HG03095 (cell line): Measurements from ENCODE around the gene ADD2.

Source experiments
- ATAC-seq: cut with Tn5 transposase; IDR thresholded peaks from one replicate; pipeline ENCODE4 v1.9.1; 2021; ENCODE audit warnings: moderate library complexity; ENCODE audit not compliant: unreplicated experiment

The ADD2 gene

DNA sequence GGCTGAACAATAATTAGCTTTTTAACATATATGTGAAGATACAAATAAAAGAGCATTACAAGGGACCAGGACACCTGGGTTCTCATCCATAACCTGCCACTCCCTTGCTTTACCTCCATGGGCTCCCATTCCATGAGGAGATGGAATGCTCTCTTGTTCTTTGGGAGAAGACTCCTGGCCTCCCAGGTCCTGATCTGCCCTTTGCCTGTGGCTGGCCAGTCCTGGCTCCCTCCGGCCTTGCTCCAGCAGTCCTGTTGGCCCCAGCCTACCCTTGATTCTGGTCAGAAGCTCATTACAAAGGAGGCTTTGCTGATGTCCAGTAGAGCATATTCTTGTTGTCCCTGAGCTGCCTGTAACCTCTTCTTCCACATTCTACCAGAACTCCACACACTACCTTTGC, 60.3 kb downstream of the ADD2 start:
- ATAC-seq, result no peak

DNA sequence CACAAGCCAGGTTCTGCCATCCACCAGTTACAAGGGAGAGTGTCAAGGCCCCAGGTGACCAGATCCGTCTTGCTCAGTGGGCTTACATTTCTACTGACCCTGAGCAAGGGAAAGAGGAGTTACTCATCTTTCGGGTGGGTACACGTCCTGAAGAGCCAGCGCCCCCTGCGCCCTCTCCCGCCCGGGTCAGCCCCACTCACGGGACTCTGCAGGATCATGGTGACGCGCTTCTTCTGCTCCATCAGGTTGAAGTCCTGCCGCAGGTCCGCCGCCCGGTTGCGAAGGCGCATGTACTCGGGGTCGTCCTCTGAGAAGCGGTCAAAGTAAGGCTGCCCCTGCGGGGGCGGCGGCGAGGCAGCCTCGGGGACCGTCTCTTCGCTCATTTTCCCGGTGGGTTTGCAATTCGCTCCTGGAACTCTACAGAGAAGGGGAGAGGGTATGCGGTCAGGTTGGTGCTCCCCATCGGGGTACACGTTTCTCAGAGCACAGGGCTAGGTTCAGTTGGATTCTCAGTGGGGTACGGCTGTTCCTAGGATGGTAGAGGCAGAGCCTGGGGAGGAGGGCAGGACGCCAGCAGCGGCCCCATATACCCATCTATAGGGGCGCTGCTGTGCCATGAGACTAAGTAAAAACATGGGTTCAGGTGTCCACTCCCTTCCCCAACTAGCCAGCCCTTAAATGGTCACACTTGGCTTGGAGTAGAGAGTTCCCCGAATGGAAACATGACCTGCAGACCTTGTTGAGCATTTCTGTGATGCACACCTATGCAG, 61.8 kb downstream of the ADD2 start:
- ATAC-seq, result no peak

DNA sequence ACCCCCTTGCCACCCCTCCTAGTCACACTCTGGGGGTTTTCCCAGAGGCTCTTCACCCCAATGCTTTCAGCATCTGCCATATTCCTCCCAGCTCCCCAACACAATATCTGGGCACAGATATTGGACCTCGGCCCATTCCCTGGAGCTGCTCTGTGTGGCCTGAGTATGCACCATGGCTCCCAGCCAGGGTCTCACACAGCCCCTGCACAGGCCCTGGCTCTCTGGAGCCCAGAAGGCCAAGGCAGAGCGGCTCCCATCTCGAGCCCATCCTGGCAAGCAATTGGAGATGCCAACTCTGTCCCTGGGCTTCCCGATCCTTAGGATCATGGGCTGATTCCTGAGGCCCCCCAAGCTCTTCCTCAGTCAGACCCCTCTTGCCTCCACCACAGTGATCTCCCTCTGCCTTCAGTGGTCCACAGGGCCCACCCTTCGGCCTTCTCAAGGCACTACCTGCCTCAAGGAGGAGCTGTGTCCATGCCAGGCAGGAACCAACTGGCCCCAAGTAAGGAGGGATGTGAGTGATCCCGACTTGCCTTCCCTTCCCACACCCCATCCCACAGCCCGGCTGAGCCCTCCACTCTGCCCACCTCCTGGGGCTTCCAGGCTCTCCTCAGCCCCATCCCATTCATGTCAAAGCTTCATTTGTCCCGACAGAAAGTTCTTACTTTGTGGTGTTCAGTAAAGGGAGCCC, 62.7 kb downstream of the ADD2 start:
- ATAC-seq, result no peak

DNA sequence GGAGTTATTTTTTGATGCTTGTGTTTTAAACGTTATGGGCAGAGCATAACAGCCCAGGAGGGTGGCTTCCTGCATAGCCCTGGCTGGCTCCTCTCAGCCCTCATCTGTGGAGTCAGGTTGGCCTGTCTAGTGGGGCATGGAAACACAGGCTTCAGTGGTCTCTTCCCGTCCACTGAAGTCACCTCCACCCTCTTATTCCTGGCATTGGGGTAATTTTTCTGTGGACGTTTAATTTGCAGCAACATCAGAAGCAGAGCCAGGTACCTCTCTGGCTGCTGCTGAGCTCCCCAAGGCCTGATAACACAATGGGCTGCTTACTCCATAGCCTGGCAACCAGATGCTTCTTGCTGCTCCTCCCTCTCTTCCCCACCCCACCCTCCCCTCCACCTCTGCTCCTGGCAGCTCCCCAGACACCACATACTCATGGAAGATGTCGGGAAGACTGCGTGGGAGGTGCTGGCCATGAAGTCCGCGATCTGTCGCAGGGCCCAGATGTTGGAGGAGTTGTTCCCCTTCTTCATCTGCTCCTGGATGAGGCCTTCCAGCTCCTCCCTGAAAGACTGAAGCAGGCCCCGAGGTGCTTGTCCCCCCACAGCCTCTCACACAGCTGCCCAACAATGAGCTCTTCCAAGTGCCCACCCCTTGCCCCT, 64.0 kb downstream of the ADD2 start:
- ATAC-seq, result no peak

DNA sequence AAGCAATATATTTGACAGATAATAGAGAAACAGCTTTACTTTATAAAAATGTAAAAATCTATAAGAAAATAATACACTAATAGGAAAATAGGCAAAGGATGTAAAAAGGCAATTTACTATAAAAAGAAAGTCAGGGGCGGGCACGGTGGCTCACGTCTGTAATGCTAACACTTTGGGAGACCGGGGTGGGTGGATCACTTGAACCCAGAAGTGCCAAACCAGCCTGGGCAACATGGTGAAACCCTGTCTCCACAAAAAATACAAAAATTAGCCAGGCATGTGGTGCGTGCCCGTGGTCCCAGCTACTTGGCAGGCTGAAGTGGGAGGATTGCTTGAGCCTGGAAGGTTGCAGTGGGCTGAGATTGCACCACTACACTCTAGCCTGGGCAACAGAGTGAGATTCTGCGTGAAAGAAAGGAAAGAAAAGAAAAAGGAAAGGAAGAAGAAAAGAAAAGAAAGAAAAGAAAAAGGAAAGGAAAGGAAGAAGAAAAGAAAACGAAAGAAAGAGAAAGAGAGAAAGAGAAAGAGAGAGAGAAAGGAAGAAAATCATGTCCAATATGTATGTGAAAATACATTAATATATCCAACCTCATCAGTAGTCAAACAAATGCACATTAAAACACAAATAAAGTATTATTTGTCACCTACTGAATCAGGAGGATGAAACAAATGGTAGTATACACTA, 65.1 kb downstream of the ADD2 start:
- ATAC-seq, result no peak

DNA sequence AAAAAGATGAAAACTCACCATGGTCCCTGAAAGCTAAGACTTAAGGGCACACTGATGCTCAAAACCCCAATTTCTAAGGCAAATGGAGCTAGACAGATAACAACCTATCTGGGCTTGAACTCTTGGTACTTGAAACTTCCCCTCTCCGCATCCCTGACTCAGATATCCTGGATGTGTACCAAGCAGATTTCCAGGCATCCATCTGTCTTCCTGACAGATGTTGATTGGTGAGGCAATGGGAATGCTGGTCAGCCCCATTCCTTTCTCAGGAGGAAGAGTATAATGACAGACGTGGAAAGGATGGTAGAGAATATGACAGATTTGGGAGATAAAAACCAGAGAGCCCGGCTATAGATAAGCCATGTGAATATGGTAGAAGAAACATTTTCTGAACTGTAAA, 69.2 kb downstream of the ADD2 start:
- ATAC-seq, result no peak

DNA sequence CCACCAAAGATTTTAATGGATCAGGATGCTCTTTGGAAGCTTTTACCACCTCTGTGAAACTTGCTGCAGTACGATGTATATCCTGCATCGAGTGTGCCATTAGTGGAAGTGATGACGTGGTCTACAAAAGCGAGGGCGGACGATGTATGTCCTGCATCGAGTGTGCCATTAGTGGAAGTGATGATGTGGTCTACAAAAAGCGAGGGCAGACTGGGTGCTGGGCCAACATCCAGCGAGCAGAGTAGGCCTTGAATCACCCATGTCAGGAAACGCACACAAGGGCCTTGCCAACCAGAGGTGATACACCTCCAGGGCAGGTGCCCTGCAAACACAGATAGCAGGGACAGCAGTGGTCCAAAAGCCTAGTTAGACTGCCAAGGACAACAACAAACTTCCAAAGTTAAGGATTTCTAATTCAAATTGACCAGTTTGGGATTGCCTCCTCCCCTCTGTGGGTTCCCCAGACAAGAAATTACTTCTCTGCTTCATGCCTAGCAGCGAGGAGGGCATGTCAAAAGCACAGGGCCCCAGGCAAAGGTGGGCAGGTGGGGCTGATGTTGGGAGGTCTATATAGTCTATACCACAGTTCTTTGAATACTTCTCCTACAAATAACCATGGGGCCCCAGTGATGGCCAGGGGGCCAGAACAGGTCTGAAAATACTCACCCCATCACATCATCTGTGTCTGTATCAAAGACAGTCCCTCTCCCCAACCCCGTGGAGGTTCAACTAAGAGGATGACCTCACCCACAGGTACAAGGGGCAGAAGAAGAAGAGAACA, 70.2 kb downstream of the ADD2 start:
- no peak for ATAC-seq

DNA sequence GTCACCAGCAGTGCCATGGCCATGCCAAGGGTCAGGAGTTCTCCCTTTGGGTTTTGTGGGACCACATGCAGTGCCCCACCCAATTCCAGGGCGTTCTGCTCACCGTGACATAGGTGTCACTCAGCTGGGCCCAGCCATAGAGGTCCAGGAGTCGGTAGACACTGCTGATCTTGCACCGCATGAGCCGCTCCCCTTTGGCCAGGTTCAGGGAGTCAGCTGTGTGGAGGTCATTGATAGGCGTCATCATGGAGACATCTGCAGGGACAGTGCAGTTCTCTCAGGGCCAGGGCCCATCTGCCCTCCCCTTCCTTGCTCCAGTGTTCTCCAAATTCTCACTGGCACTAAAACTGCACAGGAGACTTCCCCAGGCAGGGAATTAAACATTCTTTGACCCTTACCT, 71.9 kb downstream of the ADD2 start:
- no peak for ATAC-seq

DNA sequence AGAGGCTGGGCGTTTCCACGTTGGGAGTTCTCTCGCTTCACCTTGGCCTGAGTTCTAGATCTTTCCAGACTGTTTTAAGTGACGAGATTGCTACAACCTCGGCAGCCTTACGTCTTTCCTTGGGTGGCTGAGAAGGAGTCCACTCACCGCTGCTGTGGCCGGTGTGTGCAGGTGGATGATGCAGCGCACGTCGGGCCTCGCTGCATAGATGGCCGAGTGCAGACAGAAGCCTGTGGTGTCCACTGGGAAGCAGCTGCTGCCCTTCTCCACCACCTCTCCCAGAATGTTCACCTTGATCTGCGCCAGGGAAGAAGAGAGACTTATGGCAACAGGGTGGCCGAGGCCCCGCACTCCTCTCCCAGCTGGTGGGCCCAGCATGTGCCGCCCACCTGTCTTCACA, 75.7 kb downstream of the ADD2 start:
- no peak for ATAC-seq

DNA sequence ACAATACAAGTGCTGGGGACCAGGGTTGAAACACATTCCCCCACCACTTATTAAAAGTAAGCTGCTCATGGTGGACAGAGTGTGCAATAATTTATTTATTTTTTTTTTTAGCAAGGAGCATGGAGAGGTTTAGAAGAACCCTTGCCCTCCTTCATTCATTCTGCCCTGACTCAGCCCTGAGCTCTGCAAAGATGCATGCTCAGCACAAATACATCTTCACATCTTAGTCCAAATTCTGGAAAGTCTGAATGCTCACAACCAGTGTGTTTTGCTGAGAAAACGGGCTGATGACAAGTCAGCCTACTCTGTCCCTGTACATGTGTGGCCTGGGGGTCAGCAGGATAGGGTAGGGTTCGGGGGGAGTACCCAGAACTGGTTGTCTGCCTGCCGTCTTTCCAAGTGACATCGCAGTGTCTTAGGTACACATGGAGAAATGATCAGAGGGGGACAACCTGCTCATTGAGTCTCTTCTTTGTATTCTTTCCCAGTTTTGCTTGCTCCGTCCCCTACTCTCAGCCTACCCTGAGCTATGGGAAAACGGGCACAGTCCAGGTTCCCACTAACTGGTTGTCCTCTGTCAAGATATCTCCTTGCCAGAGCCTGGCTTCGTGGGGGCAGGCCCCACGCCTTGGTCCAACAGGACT, 76.4 kb downstream of the ADD2 start:
- no peak for ATAC-seq

DNA sequence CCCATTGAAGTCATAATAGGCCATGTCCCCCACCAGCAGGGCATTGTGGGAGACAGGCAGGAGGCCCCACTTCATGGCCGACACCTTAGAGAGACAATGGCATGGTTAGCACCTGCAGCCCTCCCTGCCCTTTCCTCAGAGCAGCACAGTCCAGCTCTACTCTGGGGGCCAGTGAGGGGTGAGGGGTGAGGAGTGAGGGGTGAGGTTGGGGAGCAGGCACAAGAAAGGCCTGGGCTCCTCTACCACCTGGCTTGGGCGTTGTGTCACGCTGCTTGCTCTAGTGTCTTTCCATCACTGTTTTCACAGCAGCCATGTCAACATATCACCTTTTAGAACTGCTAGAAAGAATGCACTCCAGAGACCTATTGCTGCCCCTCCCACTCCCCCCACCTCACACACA, 77.2 kb downstream of the ADD2 start:
- no peak for ATAC-seq

DNA sequence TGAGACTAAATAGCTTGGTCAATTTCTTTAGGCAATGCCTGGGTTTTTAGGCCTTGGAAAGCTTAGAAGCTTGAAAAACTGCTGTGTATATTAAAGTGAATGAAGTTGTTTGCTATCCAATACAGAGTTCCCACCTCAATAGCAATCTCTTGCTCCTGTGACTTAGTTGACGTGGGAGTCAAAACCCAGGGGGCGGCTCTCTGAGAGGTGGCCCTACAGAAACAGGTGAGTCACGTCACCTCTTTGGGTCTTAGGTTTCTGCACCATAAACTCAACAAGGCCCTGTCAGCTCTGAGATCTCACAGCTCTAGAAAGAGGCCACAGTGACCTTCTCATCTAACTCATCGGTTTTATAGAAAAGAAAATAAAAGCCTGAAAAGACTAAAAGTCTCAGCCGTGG, 79.6 kb downstream of the ADD2 start:
- ATAC-seq, result no peak

DNA sequence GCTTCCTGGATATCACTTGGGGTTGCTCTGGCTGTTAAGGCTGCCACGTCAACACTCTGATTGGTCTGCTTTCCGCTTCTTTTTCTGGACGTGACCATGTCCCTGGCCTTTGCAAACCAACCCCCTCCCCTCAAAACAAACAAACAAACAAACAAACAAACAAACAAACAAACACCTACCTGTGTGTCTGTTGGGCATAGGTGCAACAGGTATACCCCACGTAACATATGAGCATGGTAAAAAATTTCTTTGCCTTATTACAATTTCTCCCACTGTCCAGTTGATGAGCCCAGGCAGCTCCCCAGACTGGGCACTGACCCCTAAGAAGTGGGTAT, 80.6 kb downstream of the ADD2 start:
- ATAC-seq, result no peak

DNA sequence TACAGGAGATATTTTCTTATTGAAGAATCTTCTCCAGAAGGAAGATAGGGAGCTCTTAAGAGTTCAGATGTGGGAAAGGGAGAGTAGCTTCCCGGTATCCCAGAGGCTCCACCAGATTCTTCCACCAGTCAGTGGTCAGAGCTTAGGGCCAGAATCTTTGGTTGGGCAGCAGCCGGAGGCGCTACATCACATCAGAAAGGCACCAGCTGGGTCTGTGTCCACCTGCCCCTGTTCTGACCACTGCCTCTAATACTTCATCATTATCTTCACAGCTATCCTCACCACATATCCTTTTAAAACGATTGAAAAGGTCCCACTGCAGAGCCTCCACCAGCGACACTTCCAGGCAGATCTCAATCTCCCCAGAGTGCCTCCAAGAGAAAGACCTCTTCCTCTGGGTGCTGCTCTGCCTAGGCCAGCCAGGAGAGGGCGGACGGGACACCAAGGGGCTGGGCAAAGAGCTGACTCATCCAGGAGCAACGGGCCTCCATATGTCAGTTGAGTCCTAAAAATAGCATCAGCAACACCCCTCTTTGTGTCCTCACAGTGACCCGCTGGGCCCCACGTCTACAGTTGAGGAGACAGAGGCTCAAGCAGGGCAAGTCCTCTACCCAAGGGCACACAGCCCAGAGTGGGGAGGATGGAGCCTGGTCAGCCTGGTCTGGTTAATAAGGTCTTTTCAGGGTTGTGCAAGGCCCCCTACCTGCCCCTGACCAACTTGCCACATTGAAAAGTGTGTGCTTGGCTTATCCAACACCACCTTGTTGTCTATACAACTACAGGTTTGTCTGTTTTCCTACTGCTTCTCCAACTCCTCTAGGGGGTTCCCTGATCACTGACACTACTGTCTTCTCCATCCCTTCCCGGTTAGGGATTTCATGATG, 81.2 kb downstream of the ADD2 start:
- ATAC-seq, result no peak

DNA sequence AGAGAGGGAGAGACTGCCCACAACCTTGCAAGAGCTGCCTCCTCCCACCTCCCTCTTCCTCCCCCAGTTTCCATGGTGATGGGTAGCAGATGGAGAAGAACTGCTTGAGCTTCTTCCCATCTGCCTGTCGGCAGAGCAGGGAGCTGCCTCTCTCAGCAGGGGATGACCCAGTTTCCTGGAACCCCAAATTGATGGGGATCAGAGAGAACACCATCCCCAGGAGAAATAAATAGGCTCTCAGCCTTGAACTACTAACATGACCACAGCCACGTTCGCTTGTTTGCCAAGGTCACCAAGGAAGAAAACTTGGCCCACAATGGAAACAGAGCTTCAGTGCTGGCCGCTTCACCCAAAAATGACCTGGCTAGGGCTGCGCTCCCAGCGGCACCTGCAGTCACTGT, 82.2 kb downstream of the ADD2 start:
- ATAC-seq, result no peak

DNA sequence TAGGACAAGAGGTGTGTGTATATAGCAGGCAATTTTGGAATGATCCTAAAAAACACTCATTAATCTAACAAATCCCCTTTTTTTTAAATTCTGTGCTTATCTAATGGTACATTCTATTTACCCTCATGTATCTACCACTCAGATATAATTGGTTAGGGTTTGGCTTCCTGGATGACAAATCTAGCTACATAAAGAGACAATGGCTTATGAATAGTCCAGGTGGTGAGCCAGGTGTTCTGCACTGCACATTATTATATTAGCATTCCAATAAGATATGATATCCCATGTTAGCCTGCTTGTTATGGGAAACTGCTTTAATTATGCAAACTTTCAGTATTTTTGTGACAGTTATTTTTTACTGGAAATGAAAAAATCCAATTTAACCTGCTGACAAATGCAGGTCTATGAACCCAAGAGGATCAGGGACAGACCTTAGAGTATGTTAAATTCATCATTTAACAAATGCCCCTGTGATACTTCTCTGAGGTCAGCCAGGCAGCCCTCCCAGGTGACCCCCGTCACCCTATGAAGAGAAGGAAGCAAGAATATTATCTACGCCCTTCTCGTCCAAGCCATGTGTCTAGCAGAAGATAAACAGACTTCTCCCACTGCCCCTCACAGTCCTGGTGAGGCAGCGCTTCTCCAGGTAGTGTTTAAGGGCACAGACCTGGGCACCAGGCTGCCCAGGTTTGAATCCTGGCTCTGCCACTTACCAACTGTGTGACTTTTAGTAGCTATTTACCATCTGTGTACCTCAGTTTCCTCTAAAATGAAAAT, 83.0 kb downstream of the ADD2 start:
- no peak for ATAC-seq

DNA sequence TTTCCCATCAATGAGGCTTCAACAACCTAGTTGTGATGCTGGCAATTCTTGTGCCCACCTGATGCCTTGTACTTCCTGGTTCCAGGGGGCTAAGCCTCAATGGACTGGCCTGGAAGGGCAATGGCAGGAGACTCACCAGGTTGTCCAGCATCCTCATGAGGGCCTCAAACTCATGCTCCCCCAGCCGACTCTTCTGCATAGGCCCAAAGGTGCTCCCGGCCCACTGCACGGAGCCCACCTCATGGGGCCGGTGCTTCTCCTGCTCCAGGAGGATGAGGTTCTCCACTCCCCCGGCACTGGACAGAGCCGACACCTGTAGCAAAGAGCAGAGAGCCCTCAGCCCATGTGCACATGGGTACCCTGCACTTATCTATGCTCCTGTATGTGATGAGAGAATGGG, 84.5 kb downstream of the ADD2 start:
- no peak for ATAC-seq

DNA sequence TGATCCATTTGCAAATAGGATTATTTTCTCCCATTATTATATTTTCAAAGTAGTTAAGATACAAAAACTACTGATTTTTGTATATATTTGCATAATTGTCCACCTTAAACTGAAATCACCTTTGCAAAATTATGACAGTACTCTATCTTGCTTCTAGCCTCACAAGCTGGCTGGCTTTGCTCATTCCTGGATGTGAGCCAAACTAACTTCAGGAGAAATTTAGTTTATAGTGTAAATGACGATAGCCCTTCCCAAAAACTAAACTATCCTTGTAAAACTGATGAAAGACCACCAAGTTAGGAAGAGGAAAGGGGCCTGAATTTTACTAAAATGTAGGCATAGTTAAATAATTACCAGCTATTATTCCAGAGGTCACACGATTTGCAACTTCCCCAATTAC, 87.3 kb downstream of the ADD2 start:
- ATAC-seq, result no peak

DNA sequence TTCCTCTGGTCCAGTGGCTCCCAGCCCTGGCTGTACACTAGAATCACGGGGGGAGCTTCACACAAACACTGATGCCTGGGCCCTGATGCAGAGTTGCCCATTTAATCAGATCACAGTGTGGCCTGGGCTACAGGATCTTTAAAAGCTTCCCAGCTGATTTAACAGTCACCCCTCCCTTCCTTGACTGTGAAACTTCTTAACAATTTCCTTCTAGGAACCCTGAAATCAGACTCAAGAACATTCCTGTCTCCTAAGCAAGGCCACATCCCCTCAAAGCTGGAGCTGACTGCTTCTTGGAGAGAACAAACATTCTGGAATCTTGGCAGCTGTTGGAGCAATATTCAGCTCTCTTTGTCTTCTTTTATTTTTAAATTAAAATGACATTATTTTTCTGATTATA, 88.7 kb downstream of the ADD2 start:
- no peak for ATAC-seq
